Cerebellar nuclear complex (tissue), 1 donor: ENCODE data around the gene CNTFR.
"Not testable (repeated sequence)": the region's sequence is repeated elsewhere in the genome, so short reads cannot be mapped to it uniquely, and the experiment has no call there.

ENCODE experiments used
- DNase-seq, 2 experiments: peaks; one replicate each; lab custom pipeline; 2025; lab: John Stamatoyannopoulos, UW

CNTFR gene, protein sequence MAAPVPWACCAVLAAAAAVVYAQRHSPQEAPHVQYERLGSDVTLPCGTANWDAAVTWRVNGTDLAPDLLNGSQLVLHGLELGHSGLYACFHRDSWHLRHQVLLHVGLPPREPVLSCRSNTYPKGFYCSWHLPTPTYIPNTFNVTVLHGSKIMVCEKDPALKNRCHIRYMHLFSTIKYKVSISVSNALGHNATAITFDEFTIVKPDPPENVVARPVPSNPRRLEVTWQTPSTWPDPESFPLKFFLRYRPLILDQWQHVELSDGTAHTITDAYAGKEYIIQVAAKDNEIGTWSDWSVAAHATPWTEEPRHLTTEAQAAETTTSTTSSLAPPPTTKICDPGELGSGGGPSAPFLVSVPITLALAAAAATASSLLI

DNA sequence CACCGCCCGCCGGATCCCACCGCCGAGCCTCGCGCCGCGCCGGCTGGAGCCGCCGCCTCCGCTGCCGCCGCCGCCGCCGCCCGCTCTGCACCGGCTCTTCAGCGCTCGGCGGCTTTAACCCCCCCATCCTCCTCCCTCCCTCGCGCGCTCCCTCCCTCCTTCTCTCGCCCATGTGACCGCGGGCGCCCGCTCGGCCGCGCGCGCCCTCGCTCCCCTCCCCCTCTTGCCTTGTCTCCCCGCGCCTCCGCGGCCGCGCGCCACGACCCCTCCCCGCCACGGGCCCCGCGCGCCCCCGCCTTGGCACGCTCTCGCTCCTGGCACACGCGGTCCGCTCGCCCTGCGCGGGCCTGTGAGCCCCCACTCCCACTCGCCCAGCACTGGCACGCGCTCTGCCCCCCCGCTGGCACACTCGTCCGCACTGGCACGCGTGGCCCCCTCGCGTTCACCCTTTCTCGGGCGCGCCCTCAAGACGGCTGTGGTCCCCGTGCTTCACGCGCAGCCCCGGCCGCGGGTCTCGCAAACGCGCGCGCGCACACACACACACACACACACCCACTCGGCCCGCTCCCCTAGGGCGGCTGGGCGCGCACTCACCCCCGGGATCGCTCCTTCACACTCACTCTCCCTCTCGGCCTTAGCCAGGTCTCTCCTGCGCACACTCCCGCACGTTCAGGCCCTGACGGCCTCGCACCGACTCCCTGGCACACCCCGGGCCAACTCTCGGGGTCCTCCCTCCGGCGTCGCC, at the start of gene CNTFR:
Gene CNTFR, minus strand, starts transcription at position 89 of the 745 bp plus-strand sequence. CDS start 20,743 bp downstream, outside the sequence.
- peak in 1 of 2 experiments; percentile 27 for DNase-seq

DNA sequence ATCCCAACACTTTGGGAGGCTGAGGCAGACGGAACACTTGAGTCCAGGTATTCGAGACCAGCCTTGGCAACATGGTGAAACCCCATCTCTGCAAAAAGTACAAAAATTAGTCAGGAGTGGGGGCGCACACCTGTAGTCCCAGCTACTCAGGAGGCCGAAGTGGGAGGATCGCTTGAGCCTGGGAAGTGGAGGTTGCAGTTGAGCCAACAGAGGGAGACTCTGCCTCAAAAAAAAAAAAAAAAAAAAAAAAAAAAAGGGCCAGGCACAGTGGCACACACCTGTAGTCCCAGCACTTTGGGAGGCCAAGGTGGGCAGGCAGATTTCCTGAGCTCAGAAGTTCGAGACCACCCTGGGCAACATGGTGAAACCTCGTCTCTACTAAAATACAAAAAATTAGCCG, 49.8 kb upstream of the CNTFR start:
- not testable (repeated sequence) for DNase-seq

DNA sequence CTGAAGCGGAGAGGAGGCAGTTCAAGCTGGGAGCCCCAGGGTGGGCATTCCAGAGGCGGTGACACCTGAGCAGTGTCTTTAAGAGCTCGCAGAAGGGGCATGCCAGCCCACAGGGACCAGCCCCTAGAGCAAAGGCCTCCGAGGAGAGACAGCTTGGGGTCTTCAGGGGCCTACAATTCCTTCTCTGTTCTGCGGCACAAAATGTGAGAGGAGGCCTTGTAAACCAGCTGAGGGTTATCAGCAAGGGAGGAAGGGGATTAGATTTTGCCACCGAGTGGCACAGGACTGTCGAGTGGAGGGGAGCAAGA, 48.6 kb upstream of the CNTFR start:
- DNase-seq: no peak

DNA sequence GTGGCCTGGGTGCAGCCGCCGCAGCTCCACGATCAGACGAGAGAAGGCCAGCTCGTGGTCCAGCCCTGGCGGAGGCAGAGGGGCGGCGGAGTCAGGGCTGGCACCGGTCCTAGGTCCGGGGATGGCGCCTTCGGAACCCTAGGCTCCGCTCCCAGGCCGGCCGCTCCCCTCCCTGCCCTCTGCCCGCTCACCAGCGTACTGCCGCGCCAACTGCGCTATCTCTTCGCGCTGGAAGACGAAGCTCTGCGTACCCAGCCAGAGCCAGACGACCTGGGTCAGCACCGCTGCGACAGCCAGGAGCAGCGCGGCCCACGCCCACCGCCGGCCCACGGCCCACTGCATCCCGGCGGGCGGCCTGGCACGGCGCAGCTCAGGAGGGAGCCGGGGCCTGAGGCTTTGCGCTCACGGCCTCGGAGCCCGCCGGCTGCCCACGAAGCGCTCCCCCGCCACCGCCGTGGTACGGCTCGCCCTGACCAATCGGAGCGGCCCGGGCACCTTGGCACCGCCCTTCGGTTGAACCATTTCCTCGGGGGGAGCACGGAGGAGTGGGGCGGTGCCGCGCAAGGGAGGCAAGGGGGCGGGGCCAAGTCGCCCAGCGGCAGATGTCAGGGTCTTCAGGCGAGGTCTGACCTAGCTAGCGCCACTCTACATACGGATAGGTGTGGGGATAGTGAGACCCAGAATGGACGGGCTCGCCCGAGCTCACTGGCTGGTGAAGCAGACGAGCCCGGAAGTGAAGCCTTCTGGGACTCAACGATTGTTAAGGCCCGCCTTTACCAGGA, 48.0 kb upstream of the CNTFR start, which contains the start of gene SIGMAR1:
Gene SIGMAR1, minus strand, starts transcription at position 432 of the 782 bp plus-strand sequence. Its CDS starts 90 bp downstream, at position 342.
- peak; percentile 50 to 77 for DNase-seq

DNA sequence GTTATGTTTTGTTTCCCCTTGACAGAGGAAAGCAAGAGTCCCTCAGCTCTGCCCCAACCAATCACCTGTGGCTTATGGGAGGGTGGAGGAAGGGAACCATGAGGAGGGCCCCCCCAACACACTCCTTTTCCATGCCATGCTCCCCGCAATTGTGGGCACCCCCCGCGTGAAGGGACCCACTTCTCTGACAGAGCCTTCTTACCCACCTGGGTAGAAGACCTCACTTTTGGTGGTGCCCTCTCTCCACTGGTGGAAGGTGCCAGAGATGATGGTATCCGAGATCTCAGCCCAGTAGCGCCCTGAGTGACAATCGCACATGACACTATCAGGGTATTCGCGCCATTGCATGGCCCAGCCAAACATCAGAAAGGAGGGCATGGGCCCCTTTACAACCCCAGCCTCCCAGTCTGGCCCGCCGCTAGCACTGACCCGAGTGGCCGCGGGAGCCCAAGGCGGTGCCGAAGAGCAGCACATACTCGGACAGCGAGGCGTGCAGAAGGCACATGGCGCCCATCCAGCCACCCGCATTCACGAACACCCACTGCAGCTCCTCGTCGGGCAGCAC, 47.3 kb upstream of the CNTFR start:
- DNase-seq: no peak

DNA sequence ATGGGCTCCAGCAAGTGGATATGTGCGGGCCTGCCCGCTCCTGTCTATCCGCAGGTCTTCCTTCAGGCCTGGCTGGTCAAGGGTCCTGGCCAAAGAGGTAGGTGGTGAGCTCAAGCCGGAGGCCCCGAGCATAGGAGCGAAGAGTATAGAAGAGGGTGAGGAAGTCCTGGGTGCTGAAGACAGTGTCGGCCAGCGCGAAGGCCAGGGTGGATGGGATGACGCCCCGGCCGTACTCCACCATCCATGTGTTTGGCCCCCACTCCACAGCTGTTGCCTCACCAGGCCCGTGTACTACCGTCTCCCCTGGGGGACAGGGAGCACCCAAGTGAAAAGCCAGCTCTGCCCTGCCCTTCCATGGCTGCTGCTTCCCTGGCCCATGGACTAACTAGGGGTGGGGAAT, 46.0 kb upstream of the CNTFR start:
- no peak for DNase-seq

DNA sequence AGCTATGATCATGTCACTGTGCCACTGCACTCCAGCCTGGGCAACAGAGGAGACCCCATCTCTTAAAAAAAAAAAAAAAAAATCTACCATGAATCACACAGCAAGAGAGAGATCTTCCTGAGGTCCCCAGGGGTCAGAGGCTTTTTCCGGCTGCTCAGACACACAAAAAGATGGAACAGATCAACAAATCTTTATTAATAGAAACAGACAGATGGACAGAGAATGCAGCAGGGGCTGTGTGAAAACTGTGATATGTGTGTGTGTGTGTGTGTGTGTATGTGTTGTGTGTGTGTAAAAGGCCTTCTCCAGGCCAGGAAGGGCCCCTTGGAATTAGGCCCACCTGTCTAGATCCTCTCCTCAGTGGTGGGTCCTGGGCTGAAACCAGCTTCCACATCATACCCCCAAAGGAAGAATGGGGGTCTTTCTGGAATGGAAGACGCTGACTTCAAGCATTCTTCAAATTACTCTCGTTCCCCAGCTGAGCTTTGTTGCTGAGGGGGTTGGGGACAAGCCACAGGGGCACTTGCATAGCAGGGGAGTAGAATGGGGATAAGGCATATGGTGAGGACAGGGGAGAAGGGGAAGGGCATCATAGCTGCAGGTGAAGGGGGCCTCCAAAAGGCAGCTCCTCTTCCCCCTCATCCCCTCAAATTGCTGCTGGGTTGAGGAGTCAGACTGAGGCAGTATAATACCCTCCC, 45.2 kb upstream of the CNTFR start:
- no peak for DNase-seq

DNA sequence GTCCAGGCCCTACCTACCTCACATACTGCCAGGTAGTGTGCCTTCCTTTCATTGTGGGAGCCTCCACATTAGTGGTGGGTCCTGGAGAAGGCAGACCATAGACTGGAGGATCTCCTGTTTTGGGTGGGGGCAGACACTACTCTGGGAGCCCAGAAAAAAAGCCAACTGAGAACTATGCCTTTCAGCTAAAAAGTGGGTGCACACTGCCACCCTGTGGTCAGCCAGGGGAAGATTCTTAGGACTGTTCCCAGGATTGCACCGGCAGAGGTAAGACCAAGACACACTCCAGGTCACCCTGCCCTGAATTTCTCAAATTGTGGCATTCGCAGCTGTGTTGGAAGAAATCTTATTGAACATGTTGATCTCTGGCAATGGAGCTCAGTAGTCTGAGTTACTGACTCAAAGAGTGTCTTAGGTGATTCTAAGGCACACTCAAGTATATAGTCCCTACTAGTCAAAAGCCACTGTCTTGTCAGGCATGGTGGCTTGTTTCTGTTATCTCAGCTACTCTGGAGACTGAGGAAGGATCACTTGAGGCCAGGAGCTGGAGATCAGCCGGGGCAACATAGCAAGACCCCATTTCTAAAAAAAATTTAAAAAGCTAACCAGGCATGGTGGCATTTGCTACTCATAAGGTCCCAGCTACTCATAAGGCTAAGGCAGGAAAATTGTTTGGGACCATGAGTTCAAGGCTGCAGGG, 44.5 kb upstream of the CNTFR start:
- peak; percentile 28 to 72 for DNase-seq

DNA sequence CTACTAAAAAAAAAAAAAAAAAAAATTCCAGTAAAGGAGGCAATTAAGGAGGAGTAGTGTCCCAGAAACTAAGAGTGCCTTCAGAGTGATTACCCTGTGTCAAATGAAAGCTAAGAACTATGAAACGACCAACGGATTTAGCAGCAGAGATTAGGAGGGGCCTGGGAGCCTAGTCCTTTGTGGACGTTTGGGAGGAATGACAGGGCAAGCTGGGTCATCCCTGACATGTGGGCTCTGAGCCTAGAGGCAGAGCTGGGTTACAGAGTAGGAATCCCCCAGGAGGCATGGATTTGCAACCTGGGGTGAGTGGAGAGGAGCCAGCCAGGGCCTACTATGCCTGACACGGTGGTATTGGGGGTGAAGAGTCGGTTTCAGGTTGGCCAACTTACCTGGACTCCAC, 43.6 kb upstream of the CNTFR start:
- DNase-seq: no peak

DNA sequence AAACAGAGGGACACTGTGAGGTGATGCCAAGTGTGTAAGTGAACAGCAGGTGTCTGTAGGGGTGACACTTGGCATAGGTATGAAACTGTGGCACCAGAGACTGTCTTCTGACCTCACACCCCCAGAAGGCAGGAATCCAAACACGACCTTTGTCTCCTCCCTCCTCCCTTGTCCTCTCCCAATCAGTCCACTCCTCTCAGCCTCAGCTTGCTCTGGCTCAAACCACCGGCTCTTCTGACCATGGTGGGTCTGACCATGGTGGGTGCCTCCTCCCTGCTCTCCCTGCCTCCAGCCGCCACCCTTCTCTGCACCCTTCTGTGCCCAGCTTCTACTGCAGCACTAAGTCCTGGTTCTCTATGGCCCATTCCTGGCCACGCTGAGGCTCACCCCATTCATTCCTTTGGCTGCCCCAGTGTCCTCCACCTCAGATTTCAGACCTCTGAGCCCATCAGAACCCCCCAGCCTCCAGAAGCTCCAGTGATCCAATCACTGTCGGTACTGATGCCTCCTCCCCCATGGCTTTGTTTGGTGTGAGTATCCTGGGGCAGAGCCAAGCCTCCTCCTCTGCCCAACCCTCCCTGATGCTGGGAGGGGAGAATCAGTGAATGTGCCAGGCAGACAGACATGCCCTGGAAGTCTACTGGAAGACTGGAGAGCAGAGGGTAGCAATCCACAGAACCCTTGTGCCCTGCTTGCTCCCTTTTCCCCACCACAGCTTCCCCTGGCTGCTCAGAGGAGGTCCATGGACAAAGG, 41.1 kb upstream of the CNTFR start:
- DNase-seq: no peak

DNA sequence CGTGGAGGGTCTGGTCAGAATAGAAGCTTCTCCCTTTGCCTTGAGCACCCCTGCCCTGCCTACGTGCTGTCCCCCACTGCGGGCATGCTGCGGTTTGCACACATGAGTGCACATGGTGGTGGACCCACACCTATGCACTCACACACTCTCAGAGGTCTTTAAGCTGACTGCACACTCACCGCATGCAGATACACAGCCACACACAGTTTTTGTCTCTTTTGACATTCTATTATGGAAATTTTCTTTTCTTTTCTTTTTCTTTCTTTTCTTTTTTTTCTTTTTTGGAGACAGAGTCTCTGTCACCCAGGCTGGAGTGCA, 39.9 kb upstream of the CNTFR start:
- no peak for DNase-seq

DNA sequence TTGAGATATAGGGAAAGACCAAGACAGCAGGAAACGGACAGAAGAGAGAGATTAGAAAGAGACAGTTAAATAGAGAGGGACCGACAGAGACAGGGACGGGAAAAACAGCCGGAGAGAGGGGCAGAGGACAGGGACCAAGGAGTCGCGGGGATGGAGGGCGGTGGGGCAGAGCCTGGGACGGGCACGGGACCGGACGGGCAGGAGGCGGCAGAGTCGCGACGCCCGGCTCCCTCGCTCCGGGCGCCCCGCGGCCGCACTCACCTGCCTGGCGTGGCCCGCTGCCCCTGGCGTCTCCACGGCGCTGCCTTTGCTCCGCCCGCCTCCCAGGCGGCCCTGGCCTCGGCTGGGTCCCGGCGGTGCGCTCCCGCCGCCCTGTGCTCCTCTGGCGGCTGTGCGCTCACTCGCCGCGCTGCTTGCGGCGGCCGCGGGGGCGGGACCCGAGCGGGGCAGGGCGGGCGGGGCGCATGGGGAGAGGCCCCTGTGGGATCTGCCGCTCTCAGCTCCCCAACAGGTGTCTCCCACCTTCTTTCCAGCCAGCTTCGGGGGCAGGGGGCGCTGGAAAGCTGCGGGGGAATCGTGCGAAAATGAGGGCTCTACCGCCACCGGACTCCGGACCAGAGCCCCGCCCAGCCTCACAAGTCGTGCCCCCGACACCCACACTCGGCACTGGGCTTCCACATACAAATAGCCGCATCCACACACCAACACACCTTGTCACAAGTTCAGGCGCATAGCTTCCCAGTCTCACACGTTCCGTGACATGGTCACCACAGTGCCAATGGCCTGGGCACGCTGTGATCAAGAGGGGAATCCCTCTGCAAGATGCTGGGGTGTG, 39.3 kb upstream of the CNTFR start, which contains the start of gene ARID3C:
Gene ARID3C, minus strand, starts transcription at position 411 of the 835 bp plus-strand sequence. CDS start 1,052 bp downstream, outside the sequence.
- no peak for DNase-seq

DNA sequence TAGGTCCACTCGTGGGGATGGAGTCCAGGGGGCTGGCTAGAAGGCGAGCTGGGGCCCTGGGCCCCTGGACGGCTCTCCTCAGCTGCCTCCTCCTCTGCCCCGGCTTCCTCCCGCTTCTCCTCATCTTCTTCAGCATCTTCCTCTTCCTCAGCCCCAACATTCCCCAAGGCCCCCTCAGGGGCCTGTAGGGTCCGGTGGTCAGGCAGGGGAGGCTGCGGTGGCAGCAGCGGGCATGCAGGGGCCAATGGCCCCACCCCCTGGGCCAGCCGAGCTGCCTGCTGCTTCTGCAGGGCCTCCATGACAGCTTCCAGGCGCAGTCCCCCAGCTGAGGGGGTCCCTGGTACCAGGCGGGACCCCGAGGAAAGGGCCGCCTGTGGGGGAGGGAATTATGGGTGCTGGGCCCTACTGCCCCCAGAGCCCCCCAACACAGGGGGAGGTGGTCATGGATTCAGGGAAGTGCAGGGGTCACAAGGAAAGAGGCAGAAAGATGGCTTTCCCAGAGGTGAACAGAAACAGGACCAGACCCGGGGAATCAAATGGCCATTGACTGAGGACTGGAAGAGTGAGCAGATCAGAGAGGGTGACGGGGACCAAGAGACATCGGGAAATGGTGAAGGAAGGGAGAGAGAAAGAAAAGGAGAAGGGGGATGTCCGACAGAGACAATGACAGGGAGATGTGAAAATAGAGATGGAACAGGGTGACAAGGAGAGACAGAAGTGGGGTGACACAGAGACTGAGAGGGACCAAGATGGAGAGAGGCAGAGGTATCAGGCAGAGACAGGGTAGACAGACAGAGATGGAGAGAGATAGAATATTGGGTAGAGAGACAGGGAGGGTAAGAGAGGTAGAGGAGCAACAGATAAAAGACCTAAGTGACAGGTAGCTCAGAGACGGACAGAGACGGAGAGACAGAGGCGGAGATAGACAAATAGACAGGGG, 38.5 kb upstream of the CNTFR start:
- no peak for DNase-seq

DNA sequence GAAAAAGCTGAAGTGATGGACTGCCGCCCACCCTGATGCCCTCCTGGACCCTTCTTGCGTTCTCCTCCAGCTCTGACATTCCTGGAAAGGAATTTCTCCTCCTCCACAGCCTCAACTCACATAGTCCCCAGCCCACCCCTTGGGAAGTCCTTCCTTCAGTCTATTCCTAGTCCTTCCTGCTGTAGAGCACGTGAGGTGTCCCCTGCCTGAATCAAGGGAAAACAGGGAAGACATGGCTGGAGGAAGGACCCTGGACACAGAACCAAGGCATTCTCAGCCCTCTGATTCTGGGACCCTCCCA, 35.6 kb upstream of the CNTFR start:
- DNase-seq: no peak

DNA sequence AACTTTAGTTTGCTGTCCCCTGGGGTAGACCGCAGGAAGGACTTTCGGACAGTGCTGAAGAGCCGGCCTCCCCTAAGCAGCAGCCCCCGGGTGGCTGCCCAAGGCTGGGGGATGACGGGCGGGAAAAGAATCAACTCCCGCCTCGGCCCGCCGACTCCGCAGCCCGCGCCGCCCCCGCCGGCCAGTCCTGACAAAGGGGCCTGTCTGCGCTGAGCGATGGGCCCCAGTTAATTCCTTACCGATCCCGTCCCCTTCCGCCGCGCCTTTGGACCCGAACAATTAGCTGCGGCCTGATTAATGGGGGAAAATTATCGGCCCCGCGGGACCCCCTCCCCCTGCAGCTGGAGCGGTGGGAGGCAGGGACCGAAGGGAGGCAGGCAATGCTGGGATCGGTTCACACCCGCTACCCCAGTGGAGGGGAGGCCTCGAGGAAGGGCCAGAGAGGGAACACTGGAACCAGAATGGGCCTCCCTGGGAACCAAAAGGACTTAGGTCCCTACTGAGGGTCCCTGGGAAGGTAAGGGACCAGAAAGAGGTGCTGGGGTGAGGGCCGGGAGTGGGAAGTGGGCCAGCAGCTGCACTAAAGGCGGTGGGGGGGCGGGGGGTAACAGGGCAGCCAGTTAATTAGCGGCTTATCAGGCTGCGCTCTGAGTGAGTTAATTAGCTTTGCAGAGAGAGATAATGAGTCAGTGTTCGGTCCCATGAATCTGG, 35.1 kb upstream of the CNTFR start:
- DNase-seq: no peak

DNA sequence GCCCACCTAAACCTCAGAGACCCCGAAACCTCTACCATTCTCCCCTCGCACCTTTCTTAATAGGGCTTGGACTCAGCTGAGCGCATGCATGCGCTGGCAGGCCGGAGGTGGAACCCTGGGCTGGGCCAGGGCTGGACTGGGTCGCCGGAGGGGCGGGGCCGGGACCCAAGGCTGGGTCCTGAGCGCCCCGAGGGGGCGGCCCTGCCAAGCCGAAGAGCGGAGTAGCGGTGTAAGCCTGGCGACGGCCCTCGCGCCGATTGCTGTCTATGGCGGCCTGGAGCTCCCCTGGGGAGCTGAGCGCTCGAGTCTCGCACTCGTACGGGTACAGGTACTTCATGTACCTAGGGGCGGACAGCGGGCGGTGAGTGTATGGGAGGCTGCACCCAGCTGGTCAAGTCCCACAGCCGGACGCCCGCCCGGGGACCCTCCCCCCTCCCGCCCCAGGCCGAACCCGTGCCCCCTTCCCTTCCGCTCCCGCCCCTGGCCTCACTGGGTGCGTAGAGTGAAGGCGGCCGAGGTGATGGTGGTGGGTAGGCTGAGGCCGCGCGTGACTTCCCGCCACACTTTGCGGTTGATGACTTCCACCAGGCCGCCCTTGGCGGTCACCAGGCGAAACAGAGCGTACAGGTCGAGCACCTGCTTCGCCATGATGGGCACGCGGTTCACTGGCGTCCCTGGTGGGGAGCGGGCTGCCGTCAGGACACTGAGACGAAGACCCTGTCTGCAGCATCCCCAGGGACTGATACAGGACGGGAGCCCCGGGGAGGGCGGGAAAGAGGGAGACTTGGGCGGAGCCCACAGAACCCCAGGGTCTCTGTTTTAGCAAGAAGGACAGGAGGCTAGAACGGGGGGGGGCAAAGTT, 34.1 kb upstream of the CNTFR start:
- no peak for DNase-seq
